ENCODE data around the gene RING1.

Gene RING1

GRCh38 chr6:33171880-33172687, 36.2 kb upstream of the RING1 start:
- Histone ChIP-seq H3K27me3 (no peaks in the 10 kb centered on the region), H3K9ac (no peak overlapping the region), H3K27ac (peak overlapping the region; percentile 26; the same call in 1 of the 2 replicates), H3K36me3 (no peaks in the 10 kb centered on the region), H3K9me3 (no peaks in the 10 kb centered on the region), H3K4me1 (peaks cover 91% of the 10 kb centered on the region), H4K20me1 (no peaks in the 10 kb centered on the region), H3K4me2 (peak overlapping the region; percentile 80), H3K4me3 (no peak overlapping the region)
- no peak for TF ChIP-seq Cebpa-rat (IDR thresholded peaks at IDR 0.05)

DNA sequence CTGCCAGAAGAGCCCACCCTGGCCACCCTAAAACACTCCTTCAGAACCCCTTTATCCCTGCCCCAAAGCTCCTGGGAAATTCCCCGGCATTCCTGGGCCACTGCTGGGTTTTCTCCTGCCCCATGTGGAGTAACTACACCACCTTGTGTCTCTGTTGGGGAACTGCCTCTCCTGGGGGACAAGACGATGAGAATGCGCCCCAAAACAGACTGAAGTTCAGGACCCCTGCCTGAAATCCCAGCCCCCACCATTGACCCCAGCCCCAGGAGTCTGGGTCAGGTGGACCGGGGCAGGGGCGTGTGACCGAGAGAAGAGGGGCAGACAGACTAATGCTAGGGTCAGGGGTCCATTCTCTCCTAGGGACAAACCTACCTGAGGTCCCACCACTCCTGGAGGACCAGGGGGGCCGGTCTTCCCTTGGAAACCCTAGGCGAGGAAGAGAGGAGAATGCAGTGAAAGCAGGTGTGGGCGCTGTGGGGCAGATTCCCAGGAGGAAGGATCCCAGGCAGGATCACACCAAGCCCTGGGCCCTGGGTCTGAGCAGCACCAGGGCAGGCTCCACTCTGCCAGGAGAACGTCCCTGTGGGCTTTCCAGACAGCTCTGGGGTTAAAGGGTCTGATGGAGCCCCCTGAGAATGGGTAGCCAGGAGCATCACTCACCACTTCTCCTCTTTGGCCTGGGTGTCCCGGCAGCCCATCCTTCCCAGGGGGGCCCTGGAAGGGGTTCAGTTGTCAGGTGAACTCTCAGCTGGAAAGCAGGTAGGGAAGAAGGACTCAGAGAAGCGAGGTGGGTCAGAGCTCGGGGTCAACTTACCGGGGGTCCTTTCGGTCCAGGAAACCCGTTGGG, 35.4 kb upstream of the RING1 start:
- Histone ChIP-seq H3K4me2 (peak overlapping the region; percentile 80), H3K9ac (0 out of 2 replicates have a peak overlapping the region, but pooled peaks have one; percentile 51)
- no peak for TF ChIP-seq Cebpa-rat (IDR thresholded peaks at IDR 0.05)

GRCh38 chr6:33173535-33174180, 34.6 kb upstream of the RING1 start:
- H3K4me2 ChIP-seq = peak overlapping the region; percentile 80
- TF ChIP-seq Cebpa-rat (IDR thresholded peaks at IDR 0.05) = no peak
- H3K4me3 ChIP-seq = peak overlapping the region; percentile 28; the same call in 1 of the 2 replicates

More for the DNA sequence above, 35.4 kb upstream of the RING1 start:
- Histone ChIP-seq H3K36me3 (no peaks in the 10 kb centered on the region), H3K4me3 (0 out of 2 replicates have a peak overlapping the region, but pooled peaks have one; percentile 28), H3K9me3 (no peaks in the 10 kb centered on the region), H4K20me1 (no peaks in the 10 kb centered on the region), H3K27me3 (no peaks in the 10 kb centered on the region), H3K27ac (peak overlapping the region; percentile 58), H3K4me1 (peaks cover 94% of the 10 kb centered on the region)

DNA sequence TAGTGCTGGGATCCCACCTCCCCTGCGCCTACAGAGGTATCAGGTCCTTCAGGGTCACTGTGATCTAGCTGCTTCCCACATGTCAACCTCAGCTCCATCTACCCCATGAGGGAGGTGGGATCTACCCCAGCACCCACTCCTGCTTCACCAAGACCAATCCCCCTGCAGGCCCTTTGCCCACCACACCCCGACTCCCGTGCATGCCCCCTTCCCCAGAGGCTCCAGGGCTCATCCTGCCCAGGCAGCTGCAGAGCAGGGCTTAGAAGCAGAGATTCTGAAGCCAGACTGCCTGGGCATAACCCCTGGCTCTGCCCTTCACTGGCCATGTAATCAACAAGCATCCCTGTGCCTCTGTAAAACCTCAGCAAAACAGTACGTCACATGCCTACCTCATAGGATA, 33.5 kb upstream of the RING1 start:
- H3K4me1 ChIP-seq = peaks cover 91% of the 10 kb centered on the region
- no peaks in the 10 kb centered on the region for H4K20me1 ChIP-seq
- no peaks in the 10 kb centered on the region for H3K27me3 ChIP-seq
- no peak for TF ChIP-seq Cebpa-rat (IDR thresholded peaks at IDR 0.05)
- no peaks in the 10 kb centered on the region for H3K9me3 ChIP-seq
- H3K27ac ChIP-seq = peak overlapping the region; percentile 1; the same call in 1 of the 2 replicates
- H3K9ac ChIP-seq = peak overlapping the region; percentile 14; the same call in 1 of the 2 replicates
- peak overlapping the region; percentile 80 for H3K4me2 ChIP-seq
- no peak overlapping the region for H3K4me3 ChIP-seq
- H3K36me3 ChIP-seq = no peaks in the 10 kb centered on the region

More at GRCh38 chr6:33173535-33174180, 34.6 kb upstream of the RING1 start:
- Histone ChIP-seq H3K4me1 (peaks cover 94% of the 10 kb centered on the region), H3K9ac (peak overlapping the region; percentile 51; the same call in 1 of the 2 replicates), H3K36me3 (no peaks in the 10 kb centered on the region), H3K27me3 (no peaks in the 10 kb centered on the region), H3K9me3 (no peaks in the 10 kb centered on the region), H3K27ac (peak overlapping the region; percentile 58), H4K20me1 (no peaks in the 10 kb centered on the region)

DNA sequence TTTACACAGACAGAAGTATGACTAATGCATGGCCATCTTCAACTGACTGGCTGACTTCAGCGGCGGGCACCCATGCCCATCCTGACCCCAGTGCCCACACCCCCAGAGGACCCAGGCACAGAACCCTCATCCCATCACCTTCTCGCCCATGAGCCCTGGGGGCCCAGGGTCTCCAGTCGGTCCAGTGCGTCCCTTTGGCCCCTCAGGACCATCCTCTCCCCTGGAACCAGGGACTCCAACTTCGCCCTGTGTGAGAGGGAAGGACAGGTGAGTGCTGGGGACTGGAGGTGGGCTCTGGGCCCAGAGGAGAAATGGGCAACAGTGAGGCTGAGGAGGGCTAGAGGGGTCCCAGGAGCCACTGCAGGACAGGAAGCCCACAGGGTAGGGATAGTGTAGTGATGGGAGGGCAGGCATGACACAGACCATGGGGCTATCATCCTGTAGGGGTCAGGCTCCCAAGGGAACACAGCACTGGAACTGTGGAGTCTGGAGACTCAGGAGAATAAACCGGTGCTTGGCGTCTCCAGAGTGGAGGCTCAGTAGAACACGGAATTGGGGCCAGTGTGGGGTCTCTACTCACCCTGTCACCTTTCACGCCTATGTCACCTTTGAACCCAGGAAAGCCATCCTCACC, 32.7 kb upstream of the RING1 start:
- Histone ChIP-seq H3K9ac (no peak overlapping the region), H3K4me1 (peaks cover 83% of the 10 kb centered on the region), H4K20me1 (no peaks in the 10 kb centered on the region), H3K27ac (no peak overlapping the region), H3K9me3 (no peaks in the 10 kb centered on the region), H3K4me3 (no peak overlapping the region), H3K36me3 (no peaks in the 10 kb centered on the region), H3K4me2 (peak overlapping the region; percentile 80), H3K27me3 (no peaks in the 10 kb centered on the region)
- no peak for TF ChIP-seq Cebpa-rat (IDR thresholded peaks at IDR 0.05)

- H3K4me3 ChIP-seq = no peak overlapping the region
- peak overlapping the region; percentile 61; the same call in 1 of the 2 replicates for H3K27ac ChIP-seq
- H3K9ac ChIP-seq = no peak overlapping the region
- H4K20me1 ChIP-seq = no peaks in the 10 kb centered on the region
- no peak for TF ChIP-seq Cebpa-rat (IDR thresholded peaks at IDR 0.05)
- no peaks in the 10 kb centered on the region for H3K36me3 ChIP-seq
- H3K4me2 ChIP-seq = peak overlapping the region; percentile 75
- no peaks in the 10 kb centered on the region for H3K27me3 ChIP-seq
- H3K4me1 ChIP-seq = peaks cover 70% of the 10 kb centered on the region
- H3K9me3 ChIP-seq = no peaks in the 10 kb centered on the region
Observed at GRCh38 chr6:33176906-33177305, 31.4 kb upstream of the RING1 start.

DNA sequence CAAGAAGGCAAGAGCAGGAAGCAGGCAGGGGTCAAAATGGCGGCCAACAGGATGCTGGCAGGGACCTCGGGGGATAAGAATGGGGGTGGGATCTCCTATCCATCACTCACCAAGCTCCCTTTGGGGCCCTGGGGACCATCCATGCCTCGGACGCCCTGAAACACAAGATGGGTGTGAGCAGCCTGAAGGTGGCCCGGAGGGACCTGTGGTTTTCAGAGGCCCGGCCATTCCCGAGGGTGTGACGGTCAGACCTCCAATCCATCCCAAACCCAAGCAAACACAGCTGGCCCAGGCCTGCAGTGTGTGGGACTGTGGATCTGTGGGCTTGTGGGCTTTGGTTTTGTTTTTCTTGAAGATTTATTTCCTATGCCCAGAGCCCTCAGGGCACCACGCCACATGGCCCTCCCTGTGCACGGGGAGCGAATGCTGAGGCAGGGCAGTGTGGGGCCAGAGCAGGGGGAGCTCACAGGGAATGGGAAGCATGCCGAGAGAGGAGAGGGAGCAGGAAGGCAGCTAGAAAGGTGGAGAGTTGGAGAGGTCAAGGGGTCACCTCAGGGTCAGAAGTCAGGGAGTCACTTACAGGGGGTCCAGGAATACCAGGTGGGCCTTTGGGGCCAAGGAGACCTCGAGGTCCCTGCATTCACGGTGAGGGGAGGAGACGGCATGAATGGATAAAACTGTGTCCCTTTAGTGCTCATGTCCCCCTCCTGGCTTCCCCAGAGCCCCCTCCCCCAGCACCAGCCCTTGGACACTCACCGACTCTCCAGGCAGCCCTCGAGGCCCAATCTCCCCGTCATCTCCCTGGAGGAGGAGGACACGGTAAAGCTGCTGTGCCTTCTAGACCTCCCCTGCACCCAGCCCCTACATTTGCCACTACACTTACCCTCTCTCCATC, 30.5 kb upstream of the RING1 start:
- no peak overlapping the region for H3K9ac ChIP-seq
- TF ChIP-seq Cebpa-rat (IDR thresholded peaks at IDR 0.05) = no peak
- no peaks in the 10 kb centered on the region for H3K9me3 ChIP-seq
- peak overlapping the region; percentile 61 for H3K27ac ChIP-seq
- H3K4me1 ChIP-seq = peaks cover 61% of the 10 kb centered on the region
- H4K20me1 ChIP-seq = no peaks in the 10 kb centered on the region
- no peaks in the 10 kb centered on the region for H3K36me3 ChIP-seq
- H3K27me3 ChIP-seq = no peaks in the 10 kb centered on the region
- H3K4me3 ChIP-seq = no peak overlapping the region
- H3K4me2 ChIP-seq = peak overlapping the region; percentile 75

DNA sequence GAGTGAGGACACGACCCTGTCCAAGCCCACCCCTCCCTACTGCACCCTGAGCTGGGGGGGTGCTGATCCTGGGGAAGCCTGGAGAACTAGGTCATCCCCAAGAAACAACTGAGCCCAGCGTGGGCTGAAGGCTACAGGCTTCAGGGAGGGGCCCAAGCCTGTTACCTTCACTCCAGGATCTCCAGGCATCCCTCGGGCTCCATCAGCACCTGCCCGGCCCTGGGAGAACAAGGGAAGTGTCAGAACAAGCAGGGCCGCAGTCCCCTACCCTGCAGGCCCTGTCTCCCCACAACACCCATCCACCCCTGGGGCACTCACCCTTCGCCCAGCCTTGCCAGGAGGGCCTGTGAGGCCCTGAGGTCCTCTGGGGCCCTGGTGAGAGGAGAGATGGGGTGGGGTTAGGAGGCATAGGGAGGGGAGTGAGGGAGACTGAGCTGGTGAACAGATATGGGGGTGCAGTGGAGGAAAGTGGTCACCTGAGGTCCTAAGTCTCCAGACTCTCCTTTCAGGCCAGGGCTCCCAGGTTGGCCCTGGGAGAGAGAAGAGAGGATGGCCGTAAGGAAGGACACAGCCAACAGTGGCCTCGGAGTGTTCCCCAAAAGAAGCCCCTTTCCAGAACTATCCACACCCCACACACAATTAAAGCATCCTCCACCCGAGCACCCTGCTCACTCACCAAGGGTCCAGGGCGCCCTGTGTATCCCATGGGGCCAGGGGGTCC, 29.4 kb upstream of the RING1 start:
- H4K20me1 ChIP-seq = no peaks in the 10 kb centered on the region
- peaks cover 7% of the 10 kb centered on the region for H3K9me3 ChIP-seq
- peaks cover 61% of the 10 kb centered on the region for H3K4me1 ChIP-seq
- no peaks in the 10 kb centered on the region for H3K36me3 ChIP-seq
- H3K9ac ChIP-seq = no peak overlapping the region
- H3K27ac ChIP-seq = no peak overlapping the region
- no peak overlapping the region for H3K4me3 ChIP-seq
- H3K4me2 ChIP-seq = peak overlapping the region; percentile 75; the same call in 1 of the 2 replicates
- no peaks in the 10 kb centered on the region for H3K27me3 ChIP-seq
- no peak for TF ChIP-seq Cebpa-rat (IDR thresholded peaks at IDR 0.05)
